Colonic mucosa (tissue), 4 donors: ENCODE data around the gene WDPCP. TPM values are rescaled to one million over a fixed set of nuclear protein-coding genes. Genes with fewer than 3 reads are reported as not detected.
"Not testable (repeated sequence)": the region's sequence is repeated elsewhere in the genome, so short reads cannot be mapped to it uniquely, and the experiment has no call there.

ENCODE experiments used
- DNase-seq: peaks from one replicate; pipeline ENCODE4 v3.0.0-alpha.2; 2020
- H3K27ac ChIP-seq: fragments of 200-600 bp; one replicate; pipeline ENCODE4 v1.8.0; 2021
- H3K27me3 ChIP-seq: fragments of 200-600 bp; one replicate; pipeline ENCODE4 v1.8.0; 2021
- H3K36me3 ChIP-seq: fragments of 200-600 bp; one replicate; pipeline ENCODE4 v1.8.0; 2021
- H3K4me1 ChIP-seq: fragments of 200-600 bp; one replicate; pipeline ENCODE4 v1.8.0; 2021; ENCODE audit warnings: mild to moderate bottlenecking
- H3K4me3 ChIP-seq: fragments of 200-600 bp; one replicate; pipeline ENCODE4 v1.8.0; 2021
- H3K9ac ChIP-seq, 2 donors: one replicate each; pipeline ENCODE4 v1.7.0; 2013; ENCODE audit warnings: control low read depth in 2 of 2, low read depth in 2 of 2, low read length in 2 of 2
- H3K9me3 ChIP-seq: fragments of 200-600 bp; one replicate; pipeline ENCODE4 v1.8.0; 2021
- intact Hi-C: fragments of 100-400 bp; cut with DNase I; formaldehyde crosslinking; loops from one replicate; pipeline ENCODE4 v1.14.1; 2022
- total RNA-seq, 2 donors: library from RNA; stranded (reverse); fragmentation: NEBNext Ultra II Directional in 1 of 2; extraction: Animal tissue kit (Norgen Biotek cat#: 25700) in 1 of 2; gene quantifications; one replicate each; pipeline ENCODE4 v1.2.1, GENCODE V29; 2021
- TF ChIP-seq, protein P1 (sequence below): fragments of 200-600 bp; IDR thresholded peaks from one replicate; pipeline ENCODE4 v1.8.0; 2022; ENCODE audit warnings: antibody characterized with exemption, mild to moderate bottlenecking
- donor health status: healthy.
- donor health status: DM: no; HTN: no; CAD: no.
- donor health status: DM: no; HTN: no; CAD: no.

The WDPCP gene
- total RNA-seq, 2 donors from 2014 or later = 3.4 to 4.5 TPM

DNA sequence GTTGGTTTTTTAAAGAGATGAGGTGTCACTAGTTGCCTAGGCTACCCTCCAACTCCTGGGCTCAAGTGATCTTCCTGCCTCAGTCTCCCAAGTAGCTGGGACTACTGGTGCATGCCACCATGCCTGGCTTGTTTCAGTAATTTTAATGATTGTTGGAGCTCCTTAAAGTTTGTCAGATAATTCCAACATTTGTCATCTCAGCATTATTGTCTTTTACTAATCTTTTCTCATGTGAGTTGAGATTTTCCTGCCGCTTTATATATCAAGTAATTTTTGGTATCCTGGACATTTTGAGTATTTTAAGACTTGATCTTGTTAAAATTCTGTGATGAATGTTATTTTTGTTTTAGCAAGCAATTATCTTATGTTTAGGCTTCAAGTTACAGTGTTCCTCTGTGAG is 429.0 kb downstream of the WDPCP start:
- no peaks in the 10 kb centered on the region for H3K9me3 ChIP-seq
- H3K4me3 ChIP-seq = no peak overlapping the region
- H3K4me1 ChIP-seq = no peaks in the 10 kb centered on the region
- TF ChIP-seq, protein P1, sequence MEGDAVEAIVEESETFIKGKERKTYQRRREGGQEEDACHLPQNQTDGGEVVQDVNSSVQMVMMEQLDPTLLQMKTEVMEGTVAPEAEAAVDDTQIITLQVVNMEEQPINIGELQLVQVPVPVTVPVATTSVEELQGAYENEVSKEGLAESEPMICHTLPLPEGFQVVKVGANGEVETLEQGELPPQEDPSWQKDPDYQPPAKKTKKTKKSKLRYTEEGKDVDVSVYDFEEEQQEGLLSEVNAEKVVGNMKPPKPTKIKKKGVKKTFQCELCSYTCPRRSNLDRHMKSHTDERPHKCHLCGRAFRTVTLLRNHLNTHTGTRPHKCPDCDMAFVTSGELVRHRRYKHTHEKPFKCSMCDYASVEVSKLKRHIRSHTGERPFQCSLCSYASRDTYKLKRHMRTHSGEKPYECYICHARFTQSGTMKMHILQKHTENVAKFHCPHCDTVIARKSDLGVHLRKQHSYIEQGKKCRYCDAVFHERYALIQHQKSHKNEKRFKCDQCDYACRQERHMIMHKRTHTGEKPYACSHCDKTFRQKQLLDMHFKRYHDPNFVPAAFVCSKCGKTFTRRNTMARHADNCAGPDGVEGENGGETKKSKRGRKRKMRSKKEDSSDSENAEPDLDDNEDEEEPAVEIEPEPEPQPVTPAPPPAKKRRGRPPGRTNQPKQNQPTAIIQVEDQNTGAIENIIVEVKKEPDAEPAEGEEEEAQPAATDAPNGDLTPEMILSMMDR = no peak
- H3K27me3 ChIP-seq = no peaks in the 10 kb centered on the region
- H3K27ac ChIP-seq = no peak overlapping the region
- no peaks in the 10 kb centered on the region for H3K36me3 ChIP-seq
- intact Hi-C loops = no loop called here
- DNase-seq = no peak
- no peak overlapping the region for H3K9ac ChIP-seq

DNA sequence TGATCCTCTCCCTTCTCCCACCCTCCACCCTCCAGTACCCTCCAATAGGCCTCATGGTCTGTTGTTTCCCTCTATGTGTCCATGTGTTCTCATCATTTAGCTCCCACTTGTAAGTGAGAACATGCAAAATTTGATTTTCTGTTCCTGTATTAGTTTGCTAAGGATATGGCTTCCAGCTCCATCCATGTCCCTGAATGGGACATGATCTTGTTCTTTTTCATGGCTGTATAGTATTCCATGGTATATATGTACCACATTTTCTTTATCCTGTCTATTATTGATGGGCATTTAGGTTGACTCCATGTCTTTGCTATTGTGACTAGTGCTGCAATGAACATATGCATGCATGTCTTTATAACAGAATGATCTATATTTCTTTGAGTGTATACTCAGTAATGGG is 451.6 kb downstream of the WDPCP start:
- H3K27ac ChIP-seq, H3K9ac ChIP-seq, intact Hi-C loops, H3K36me3 ChIP-seq, H3K4me3 ChIP-seq, H3K9me3 ChIP-seq, H3K27me3 ChIP-seq, H3K4me1 ChIP-seq, DNase-seq: not testable (repeated sequence)

- no peak for DNase-seq
- H3K27ac ChIP-seq = no peak overlapping the region
- no peak overlapping the region for H3K9ac ChIP-seq
- no peaks in the 10 kb centered on the region for H3K9me3 ChIP-seq
- TF ChIP-seq, protein P1 = no peak
- intact Hi-C loops = no loop called here
- no peaks in the 10 kb centered on the region for H3K36me3 ChIP-seq
- no peaks in the 10 kb centered on the region for H3K4me1 ChIP-seq
- no peaks in the 10 kb centered on the region for H3K27me3 ChIP-seq
- no peak overlapping the region for H3K4me3 ChIP-seq
Measured at GRCh38 chr2:63132020-63132419, 456.3 kb downstream of the WDPCP start.

DNA sequence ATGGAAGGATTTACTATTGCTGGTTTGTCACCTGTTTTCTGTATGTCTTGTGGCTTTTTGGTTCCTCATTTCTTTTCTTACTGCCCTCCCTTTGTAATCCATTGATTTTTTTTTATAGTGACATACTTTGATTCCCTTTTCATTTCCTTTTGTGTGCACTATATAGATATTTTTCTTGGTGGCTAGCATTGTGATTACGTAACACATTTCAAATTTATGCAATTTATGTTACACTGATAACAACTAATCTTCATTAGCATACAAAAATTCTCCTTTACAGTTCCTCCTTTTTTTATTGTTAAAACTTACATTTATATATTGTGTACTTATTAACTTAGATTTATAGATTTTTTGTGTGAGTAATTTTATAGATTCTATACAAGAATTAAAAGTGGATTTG is 457.1 kb downstream of the WDPCP start:
- H3K9ac ChIP-seq = no peak overlapping the region
- no peaks in the 10 kb centered on the region for H3K27me3 ChIP-seq
- TF ChIP-seq, protein P1 = no peak
- H3K4me3 ChIP-seq = no peak overlapping the region
- no peak overlapping the region for H3K27ac ChIP-seq
- no peaks in the 10 kb centered on the region for H3K4me1 ChIP-seq
- no peak for DNase-seq
- H3K36me3 ChIP-seq = no peaks in the 10 kb centered on the region
- intact Hi-C loops = no loop called here
- H3K9me3 ChIP-seq = no peaks in the 10 kb centered on the region

DNA sequence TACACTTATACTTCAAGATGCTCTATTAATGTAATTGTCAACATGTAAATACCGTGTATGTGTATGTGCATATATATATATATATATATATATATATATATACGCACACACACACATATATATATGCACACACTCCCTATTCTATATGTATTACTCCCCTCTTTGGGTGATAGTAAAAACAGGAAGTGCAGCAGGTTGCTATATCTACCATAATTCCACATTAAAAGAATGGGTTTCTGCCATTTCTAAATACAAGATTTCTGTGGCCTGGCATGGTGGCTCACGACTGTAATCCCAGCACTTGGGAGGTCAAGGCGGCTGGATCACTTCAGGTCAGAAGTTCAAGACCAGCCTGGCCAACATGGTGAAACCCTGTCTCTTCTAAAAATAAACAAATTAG is 460.7 kb downstream of the WDPCP start:
- TF ChIP-seq, protein P1 = no peak
- Histone ChIP-seq H3K4me1 (no peaks in the 10 kb centered on the region), H3K9ac (no peak overlapping the region), H3K36me3 (no peaks in the 10 kb centered on the region), H3K27ac (no peak overlapping the region), H3K9me3 (no peaks in the 10 kb centered on the region), H3K4me3 (no peak overlapping the region), H3K27me3 (no peaks in the 10 kb centered on the region)
- no peak for DNase-seq
- intact Hi-C loops = no loop called here

DNA sequence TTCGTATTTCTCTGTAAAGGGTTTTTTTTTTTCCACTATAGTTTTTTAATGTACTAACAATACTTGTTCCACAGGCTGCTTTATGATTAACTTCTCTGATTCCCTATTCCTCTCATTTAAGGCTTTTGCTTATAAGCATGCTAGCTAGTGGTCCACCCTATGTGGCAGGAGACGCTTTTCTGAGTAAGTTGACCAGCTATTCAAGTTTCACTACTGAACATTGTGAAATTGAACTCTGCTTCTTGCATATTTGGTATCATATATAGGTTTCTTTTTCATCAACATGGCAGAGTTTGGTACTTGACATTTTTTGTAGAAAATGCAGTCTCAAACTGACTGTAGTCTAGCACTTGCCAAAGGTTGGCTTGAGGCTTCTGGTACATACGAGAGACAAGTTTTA is 463.4 kb downstream of the WDPCP start:
- intact Hi-C loops = no loop called here

More for the DNA sequence above, 463.4 kb downstream of the WDPCP start:
- no peaks in the 10 kb centered on the region for H3K9me3 ChIP-seq
- H3K9ac ChIP-seq = no peak overlapping the region
- DNase-seq = no peak
- no peaks in the 10 kb centered on the region for H3K4me1 ChIP-seq
- TF ChIP-seq, protein P1 = no peak
- H3K27ac ChIP-seq = no peak overlapping the region
- no peaks in the 10 kb centered on the region for H3K27me3 ChIP-seq
- no peak overlapping the region for H3K4me3 ChIP-seq
- H3K36me3 ChIP-seq = no peaks in the 10 kb centered on the region
